ENCODE data around the gene ALCAM.

The ALCAM gene

DNA sequence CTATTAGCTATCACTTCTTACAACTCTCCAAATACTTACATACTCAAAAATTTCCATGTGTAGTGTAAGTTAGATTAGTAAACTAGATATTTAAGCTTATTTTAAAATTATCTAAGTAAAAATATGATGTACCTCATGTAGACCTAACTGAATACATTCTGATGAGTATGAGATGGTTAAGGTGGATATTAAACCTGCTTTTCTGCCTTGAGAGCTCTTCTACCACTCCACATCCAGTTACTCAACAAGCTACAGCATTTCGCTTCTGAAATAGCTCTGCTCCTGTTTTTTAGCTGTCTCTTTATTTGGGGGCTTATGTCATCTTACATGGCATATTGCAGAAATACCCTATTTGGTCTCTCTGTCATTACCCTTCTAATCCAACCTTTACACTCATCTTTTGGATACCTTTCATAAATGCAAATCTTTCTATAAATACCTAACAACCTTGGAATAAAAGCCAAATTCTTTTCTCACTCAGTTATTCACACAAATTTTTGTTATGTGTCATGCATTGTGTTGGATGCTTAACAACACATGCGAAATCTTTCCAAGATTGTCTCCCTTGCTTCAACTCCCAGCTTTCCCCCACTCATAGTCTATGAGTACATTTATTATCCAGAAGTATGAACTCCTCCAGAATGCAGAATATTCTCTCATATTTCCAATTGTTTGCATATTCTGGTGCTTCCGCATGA, 92.0 kb downstream of the ALCAM start:
- no peak overlapping the region for H3K27ac ChIP-seq
- TF ChIP-seq, protein P1, sequence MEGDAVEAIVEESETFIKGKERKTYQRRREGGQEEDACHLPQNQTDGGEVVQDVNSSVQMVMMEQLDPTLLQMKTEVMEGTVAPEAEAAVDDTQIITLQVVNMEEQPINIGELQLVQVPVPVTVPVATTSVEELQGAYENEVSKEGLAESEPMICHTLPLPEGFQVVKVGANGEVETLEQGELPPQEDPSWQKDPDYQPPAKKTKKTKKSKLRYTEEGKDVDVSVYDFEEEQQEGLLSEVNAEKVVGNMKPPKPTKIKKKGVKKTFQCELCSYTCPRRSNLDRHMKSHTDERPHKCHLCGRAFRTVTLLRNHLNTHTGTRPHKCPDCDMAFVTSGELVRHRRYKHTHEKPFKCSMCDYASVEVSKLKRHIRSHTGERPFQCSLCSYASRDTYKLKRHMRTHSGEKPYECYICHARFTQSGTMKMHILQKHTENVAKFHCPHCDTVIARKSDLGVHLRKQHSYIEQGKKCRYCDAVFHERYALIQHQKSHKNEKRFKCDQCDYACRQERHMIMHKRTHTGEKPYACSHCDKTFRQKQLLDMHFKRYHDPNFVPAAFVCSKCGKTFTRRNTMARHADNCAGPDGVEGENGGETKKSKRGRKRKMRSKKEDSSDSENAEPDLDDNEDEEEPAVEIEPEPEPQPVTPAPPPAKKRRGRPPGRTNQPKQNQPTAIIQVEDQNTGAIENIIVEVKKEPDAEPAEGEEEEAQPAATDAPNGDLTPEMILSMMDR (IDR thresholded peaks at IDR 0.05), result no peak
- no peak for TF ChIP-seq ZFX (IDR thresholded peaks at IDR 0.05; ENCODE audit: borderline replicate concordance)

GRCh38 chr3:105459566-105460290, 93.0 kb downstream of the ALCAM start:
- TF ChIP-seq ZFX (IDR thresholded peaks at IDR 0.05; ENCODE audit: borderline replicate concordance), result no peak
- H3K27ac ChIP-seq, result no peak overlapping the region

DNA sequence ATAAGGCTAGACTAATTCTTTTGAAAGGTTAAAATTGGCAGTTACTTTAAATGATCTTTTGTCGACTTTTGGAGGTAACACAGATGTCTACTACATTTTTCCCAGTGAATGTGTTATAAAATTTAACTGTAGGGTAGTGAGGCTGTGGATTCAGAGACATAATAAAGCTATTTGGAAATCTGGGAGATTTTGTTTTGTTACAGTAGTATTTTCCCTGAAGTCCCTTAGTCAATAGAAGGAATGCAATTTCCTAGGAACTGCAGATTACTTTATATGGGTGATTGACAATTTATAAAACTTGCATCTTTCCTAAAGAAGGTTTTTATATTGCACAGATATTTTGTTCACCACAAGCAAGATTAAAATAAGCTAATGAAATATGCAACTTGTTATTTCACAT, 96.9 kb downstream of the ALCAM start:
- H3K27ac ChIP-seq, result no peak overlapping the region
- TF ChIP-seq, protein P1 (IDR thresholded peaks at IDR 0.05), result no peak

- TF ChIP-seq, protein P1 (IDR thresholded peaks at IDR 0.05), result no peak
- TF ChIP-seq ZFX (IDR thresholded peaks at IDR 0.05; ENCODE audit: borderline replicate concordance), result no peak
- no peak overlapping the region for H3K27ac ChIP-seq
These were observed 98.6 kb downstream of the ALCAM start for GRCh38 chr3:105465251-105465853.

- no peak overlapping the region for H3K27ac ChIP-seq
- no peak for TF ChIP-seq ZFX (IDR thresholded peaks at IDR 0.05; ENCODE audit: borderline replicate concordance)
- TF ChIP-seq, protein P1 (IDR thresholded peaks at IDR 0.05), result no peak
These were observed 99.4 kb downstream of the ALCAM start for GRCh38 chr3:105466072-105466471.

- no peak overlapping the region for H3K27ac ChIP-seq
- TF ChIP-seq, protein P1 (IDR thresholded peaks at IDR 0.05), result no peak
- TF ChIP-seq ZFX (IDR thresholded peaks at IDR 0.05; ENCODE audit: borderline replicate concordance), result no peak
These were observed 100.0 kb downstream of the ALCAM start for GRCh38 chr3:105466495-105467404.

DNA sequence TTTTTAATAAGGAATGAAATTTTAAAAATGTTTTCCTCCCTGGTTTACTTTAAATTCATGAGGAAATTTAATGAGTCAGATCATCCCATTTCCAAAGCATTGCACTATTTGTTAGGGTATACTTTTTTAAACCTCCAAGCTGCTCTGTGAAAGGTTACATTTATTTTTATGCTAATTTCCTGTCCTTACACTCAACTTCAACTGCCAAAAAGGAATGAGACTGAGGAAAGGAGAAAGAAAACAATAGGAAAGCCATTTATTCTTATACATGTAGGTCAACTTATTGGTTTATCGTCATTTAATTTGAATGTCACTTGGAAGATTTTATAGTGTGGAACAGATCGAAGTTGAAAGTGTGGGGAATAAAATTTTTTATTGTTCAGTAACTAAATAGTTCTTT, 104.1 kb downstream of the ALCAM start:
- H3K27ac ChIP-seq, result no peak overlapping the region
- TF ChIP-seq, protein P1 (IDR thresholded peaks at IDR 0.05), result no peak
- no peak for TF ChIP-seq ZFX (IDR thresholded peaks at IDR 0.05; ENCODE audit: borderline replicate concordance)
